ENCODE results near the gene TFDP1. TPM values are rescaled to one million over a fixed set of nuclear protein-coding genes. Genes with fewer than 3 reads are reported as not detected.
"Not testable (repeated sequence)": the region's sequence is repeated elsewhere in the genome, so short reads cannot be mapped to it uniquely, and the experiment has no call there.

TFDP1 gene
- total RNA-seq, 1 donor from 2014 or later: 82.2 TPM

DNA sequence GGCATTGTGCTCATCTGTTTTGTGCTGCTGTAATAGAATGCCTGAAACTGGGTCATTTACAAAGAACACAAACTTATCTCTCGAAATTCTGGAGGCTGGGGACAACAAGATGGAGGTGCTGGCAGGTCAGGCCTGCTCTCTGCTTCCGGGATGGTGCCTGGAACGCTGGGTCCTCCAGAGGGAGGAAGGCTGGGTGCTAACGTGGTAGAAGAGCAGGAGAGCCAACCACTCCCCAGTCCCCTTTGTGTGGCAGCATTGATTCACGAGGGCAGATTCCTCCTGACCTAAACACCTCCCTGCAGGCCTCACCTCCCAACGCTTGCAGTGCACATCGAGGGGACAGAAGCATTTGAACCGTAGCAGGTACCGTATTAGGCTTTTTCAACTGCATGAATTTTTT lies 34.1 kb upstream of the TFDP1 start:
- ATAC-seq: no peak

DNA sequence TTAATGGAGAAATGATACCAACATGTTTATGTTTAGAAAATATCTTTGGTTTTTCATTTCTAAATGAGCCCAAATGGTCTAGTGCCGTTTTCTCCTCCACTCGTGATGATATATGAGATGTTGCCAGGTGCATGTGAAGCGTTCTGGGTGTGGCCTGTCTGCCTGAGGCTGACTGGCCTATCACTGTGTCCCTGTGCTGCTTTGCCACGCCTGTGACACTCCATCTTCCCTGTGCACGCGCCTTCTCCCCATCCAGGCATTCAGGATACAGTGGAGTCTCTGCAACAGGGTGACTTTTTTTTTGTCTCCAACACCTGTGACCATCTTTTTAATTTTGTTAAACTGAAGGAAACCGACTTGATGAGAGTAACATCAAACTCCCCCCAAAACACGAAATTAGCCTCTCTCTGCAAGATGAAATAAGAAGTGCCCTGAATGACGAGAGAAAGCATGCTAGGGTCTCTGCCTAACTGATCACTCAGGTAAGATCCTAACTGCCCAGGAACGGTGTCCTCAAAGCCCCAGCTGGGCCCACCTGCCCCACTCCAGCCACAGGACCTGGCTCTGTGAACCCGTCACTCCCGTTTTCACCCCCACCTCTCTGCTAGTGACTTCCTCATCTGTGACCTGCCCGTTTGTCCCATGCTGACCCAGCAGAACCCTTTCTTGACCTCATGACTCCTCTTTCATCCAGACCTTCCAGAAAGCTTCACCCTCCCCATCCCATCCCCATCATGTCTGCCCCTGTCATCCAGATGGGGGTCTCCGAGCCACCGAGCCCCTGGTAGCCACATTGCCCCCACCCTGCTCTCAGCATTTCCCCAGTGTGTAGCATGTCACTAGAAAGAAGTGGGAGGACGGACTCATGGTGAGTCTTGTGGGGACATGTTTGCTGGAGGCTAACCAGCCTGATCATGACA lies 33.2 kb upstream of the TFDP1 start:
- ATAC-seq: no peak

DNA sequence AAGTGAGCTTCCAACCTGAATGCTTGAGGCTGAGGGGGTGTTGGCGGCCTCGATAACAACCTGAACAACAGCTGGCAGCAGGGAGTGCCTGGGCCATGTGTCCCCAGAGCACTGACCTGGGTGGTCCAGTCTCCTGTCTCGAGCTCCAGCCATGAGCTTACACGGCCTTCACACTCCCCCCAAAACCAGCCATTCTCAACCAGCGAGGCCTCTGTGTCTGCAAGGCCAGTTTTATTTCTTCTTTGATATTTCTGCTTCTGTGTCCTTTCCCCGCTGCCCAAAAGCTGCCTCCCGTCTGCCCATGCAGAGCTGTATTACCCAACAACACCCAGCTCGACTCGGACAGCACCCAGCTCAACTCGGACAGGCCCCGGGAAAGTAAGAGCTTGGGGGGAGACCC lies 32.5 kb upstream of the TFDP1 start:
- ATAC-seq: no peak

DNA sequence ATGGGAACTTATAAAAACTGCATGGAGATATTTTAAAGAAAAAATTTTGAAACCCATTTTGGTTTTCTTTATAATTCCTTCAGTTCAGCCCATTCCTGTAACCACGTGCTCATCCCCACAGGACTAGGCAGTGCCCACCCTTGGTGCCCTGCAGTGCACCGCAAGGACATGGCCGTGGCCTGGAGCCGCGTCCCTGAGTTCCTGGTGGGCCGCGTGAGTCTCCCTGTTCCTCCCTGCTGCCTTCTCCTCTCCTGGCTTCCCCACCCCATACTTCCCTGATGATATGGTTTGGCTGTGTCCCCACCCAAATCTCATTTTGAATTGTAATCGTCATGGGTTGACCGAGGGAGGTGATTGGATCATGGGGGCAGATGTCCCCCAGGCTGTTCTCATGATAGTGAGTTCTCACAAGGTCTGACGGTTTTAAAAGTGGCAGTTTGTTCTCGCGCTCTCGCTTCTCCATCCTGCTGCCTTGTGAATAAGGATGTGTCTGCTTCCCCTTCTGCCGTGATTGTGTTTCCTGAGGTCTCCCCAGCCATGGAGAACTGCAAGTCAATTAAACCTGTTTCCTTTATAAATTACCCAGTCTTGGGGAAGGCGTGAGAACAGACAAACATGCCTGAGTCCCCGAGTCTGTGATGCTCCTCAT lies 31.6 kb upstream of the TFDP1 start:
- ATAC-seq: no peak

DNA sequence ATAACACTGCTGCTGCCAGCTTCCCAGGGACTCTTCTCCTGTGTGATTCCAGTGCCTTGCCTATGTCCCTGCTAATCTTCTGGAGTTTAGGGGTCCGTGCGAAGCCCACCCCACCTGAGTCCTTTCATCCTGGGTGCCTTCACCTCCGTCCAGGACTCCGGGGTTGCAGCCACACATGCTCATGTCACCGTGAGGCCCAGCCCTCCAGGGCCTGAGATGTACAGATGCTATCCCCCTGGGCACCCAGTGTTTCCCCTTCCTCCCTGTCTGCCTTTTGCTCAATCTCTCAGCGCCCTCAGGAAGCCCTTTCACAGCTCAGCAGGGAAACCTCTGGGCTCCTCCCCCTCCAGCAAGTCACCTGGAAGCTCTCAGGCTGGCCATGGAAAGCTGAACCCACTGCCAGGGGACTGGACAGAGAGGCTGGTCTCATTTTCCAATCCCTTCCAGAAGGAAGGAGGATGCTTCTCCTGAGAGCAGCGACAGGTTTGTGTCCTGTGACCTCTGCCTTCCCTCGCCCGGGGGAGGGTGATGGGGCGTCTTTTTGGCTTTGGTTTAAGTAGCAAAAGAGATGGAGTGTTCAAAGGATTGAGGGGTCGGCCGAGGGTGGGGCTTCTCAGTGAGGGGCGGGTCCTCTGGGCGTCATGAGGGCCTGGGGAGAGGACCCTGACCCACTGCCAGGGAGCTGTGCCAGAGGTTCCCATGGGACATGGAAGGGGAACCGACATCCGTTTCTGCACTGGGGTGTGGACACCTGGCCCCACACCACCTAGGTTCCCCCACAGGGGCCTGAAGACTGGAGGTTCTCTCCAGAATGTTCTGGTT lies 30.8 kb upstream of the TFDP1 start:
- ATAC-seq: no peak

DNA sequence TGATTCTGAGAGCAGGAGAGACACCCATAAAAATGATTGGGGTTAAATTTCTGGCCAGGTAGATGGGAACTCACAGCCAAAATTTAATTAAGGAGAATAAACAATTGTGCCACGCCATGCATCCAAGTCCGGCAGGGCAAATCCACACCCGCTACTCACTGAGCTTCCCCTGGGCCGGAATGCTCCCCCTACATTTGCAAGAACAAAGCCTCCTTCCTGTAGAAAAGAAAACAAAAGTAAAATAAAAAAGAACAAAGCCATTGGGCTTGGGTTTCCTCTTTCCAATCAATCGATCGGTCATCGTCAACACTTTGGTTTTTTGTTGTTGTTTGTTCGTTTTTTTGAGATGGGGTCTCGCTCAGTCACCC lies 30.2 kb upstream of the TFDP1 start:
- no peak for ATAC-seq

DNA sequence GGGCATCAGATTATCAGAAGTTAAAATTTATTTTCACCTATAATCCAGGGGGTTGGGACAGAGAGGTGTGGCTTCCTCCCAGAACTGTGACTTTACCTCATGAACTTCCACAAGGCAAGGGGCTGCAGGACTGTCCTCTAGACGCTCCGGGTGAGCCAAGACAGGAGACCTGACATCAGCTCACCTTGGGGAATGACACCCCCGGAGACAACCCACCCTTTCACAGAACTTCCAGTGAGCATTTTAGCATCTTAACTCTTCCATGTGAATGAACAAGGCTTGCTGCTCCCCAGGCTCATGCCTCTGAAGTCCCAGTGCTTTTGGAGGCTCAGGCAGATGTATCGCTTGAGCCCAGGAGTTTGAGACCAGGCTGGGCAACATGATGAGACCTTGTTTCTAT lies 29.4 kb upstream of the TFDP1 start:
- ATAC-seq: no peak

DNA sequence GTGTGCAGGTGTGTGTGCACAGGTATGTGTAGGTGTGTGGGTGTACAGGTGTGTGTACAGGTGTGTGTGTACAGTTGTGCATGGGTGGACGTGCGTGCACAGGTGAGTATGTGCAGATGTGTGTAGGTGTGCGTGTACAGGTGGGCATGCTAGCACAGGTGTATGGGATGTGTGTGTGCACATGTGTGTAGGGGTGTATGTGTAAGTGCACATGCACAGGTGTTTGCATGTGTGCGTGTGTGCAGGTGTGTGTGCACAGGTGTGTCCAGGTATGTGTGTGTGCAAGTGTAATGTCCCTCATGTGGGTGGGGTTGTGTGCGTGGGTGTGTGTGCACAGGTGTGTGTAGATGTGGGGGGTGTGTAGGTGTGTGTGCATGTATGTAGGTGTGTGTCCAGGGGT lies 27.5 kb upstream of the TFDP1 start:
- ATAC-seq: peak; percentile 5

DNA sequence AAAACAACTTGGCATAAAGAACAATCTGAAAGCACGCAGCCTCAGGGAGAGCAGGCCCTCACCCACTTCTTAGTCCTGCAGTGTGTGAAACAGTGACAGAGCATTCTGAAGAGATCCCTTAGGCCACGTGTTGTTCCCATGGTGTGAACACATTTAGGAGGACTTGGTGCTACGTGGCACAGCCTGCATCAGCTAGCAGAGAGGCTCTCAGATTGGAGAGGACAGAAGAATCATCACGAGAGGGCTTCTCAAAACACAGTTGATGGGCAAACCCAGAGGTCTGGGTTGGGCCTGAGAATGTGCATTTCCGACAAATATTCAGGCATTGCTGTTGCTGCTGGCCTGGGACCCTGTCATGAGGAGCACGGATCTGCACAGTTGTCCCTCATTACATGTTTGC lies 26.1 kb upstream of the TFDP1 start:
- ATAC-seq: no peak

DNA sequence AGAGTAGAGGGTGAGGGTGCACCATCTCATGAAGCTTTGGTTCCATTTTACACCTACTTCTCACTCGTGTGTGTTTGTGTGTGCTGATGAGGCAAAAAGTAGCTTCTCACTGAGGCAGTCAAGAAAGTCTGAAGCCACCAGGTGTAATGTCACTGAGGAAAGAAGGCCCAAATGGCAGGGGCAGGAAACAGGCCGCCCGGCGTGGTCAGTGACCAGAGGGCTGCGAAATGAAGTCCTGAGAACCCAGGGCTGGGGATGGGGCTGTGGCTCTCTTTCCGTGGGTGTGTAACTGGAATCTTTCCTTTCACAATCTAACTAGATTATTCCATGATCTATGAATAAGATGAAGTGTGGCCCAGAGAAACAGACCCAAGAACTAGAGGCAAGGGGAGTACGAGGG lies 25.5 kb upstream of the TFDP1 start:
- ATAC-seq: no peak

DNA sequence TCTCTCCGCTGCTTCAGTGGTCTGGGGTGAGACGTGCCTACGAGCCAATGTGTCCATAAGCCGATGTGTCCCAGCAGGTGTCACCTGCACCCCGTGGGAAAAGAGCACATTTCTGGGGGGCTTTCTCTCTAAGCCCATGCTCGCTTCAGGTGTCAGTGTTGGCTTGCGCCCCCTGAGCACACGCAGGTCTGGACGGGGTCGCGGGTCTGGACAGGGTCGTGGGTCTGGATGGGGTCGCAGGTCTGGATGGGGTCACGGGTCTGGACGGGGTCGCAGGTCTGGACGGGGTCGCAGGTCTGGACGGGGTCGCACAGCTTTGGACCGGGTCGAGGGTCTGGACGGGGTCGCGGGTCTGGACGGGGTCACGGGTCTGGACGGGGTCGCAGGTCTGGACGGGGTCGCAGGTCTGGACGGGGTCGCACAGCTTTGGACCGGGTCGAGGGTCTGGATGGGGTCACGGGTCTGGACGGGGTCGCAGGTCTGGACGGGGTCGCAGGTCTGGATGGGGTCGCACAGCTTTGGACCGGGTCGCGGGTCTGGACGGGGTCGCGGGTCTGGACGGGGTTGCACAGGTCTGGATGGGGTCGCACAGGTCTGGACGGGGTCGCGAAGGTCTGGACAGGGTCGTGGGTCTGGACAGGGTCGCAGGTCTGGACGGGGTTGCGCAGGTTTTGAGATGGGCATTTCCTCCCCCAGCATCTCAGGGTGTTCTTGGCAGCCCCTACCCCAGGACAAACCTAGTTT lies 24.5 kb upstream of the TFDP1 start:
- ATAC-seq: no peak

DNA sequence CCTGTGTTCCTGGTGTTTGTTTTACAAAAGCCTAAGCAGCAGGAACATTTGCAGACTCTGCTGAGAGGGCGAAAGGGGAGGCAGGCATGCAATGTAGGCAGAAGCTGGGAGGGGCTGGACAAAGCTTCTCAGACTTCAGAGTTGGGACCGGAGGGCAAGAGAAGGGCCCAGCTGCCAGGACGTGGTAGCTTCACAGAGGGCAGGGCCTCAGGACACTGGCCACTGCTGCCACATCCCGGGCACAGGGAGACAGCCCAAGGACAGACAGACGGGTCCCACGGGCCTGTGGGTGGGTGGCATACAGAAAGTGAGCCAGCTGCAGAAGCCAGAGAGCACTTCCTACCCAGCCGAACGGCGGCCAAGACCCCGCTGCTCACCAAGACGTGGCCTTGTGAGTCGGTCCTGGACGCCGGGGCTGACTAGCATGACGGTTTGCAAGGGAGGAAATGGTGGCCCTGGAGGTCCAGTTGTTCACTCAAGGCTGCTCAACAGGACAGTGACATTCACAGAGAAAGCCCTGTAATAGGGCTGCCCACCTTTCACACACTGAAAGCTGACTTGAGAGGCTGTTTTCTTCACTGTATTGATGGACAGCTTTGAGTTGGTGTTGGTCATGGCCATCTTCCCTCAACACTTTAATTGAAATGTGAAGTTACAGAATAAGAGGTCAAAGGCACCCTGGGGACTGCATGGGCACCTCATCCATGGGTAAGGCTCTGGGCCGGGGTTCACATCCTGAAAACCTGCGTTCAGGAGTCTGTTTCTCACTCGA lies 23.7 kb upstream of the TFDP1 start:
- no peak for ATAC-seq

DNA sequence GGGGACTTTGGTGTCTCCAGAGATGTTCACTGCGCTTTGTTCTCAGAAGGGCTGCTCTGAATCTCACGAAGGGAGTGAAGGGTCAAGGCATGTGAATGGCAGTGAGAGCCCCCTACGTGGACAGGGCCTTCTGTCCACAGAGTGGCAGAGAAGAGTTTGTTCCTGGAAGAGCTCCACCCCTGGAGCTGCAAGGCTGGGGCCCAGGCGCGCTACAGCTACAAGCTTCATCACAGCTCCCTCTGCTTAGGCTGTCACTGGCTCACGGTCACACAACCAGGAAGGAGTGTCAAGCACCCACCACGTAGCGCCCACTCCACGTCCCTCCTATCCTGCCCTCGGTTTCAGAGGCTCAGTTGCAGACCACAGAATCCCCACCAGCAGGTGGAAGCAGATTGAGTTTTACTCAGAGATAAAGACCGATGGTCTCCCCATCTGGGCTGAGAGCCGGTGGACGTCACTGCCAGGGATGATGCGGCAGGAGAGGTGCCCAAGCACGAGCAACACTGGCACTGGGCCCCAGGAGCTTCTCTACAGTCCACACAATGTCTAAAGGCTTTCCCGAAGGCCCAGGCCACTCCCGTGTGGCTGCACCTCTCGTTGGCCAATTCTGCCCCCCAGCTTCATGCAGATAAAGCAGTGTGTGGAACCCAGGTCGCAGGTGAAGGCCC lies 23.0 kb upstream of the TFDP1 start:
- no peak for ATAC-seq

DNA sequence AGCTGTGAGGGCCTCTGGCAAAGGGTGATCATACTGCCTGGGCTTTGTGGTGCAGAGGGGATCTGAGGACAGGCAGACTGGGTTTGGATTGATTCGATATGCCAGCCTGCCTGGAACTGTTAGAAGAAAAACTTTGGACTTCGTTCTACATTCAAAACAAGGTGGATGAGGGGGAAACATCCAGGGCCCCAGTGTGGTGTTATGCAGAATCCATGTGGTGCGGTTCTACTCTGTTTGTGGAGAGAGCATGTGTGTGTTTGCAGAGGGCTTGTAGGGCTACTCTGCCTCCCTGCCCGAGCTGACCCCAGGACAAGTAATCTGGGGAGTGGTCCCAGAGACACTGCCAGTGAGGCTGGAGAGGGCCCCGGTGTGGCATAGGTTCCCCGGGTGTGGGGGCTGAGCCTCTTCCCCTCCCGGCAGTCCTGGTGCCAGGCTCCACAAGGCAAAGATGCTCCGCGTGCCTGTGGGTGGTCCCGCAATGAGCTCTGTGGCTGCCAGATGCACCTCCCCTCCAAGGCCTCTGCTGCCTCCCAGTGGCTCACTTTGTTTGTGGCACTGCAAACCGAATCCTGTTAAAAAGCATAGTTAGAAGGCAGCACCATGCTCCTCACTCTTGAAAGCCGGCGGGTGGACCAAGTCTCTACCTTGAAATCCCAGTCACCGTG lies 22.3 kb upstream of the TFDP1 start:
- peak; percentile 42 for ATAC-seq

DNA sequence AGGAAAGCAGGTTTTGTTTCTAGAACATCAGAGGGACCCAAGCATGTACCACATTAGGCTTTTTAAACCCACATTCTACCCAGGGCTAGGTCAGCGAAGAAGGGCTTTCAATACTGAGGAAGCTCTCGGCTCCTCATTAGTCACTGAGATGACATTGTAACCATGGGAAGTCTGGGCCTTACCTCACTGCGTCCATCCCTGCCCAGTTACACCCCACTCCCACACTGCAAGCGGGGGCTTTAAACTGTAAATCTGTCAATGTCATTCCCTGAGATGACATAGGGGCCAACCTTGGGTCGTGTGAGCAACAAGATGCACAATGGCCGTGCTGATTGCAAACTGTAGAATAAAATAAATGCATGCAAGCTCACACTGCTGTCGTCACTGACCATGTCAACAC lies 21.7 kb upstream of the TFDP1 start:
- no peak for ATAC-seq

DNA sequence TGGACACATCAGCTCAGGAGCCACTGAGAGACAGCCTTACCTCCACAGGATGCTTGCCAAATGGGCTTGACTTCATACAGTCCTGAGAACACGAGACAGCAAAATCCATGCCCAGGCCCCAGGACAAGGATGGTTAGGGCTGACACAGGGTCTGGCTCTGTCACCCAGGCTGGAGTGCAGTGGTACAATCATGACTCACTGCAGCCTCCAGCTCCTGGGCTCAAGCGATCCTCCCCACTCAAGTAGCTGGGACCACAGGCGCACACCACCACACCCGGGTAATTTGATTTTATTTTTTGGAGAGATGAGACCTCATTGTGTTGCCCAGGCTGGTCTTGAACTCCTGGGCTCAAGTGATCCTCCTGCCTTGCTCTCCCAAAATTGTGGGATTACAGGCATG lies 21.0 kb upstream of the TFDP1 start:
- not testable (repeated sequence) for ATAC-seq

DNA sequence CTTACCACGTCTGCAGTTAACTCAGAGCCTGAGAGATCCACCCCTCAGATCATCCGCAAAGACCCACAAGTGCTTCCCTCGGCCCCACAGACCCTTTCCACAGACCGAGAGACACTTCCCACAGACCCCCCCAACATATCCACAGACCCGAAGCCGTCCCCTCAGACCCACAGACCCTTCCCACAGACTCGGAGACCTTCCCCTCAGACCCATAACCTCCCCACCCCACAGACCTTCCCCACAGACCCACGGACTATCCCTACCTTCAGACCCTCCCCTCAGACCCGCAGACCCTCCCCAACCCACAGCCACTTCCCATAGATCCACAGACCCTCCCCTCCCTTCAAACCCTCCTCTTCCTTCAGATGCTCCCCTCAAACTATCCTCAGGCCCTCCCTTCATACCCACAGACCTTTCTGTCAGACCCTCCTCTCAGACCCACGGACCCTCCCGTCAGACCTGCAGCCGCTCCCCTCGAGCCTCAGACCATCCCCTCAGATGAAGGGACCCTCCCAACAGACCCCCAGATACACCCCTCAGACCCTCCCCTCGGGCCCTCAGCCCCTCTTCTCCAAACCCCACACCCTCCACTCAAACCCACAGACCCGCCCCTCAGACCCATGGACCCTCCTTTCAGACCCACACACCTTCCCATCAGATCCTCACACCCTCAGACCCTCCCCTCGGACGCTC lies 20.1 kb upstream of the TFDP1 start:
- ATAC-seq: no peak

DNA sequence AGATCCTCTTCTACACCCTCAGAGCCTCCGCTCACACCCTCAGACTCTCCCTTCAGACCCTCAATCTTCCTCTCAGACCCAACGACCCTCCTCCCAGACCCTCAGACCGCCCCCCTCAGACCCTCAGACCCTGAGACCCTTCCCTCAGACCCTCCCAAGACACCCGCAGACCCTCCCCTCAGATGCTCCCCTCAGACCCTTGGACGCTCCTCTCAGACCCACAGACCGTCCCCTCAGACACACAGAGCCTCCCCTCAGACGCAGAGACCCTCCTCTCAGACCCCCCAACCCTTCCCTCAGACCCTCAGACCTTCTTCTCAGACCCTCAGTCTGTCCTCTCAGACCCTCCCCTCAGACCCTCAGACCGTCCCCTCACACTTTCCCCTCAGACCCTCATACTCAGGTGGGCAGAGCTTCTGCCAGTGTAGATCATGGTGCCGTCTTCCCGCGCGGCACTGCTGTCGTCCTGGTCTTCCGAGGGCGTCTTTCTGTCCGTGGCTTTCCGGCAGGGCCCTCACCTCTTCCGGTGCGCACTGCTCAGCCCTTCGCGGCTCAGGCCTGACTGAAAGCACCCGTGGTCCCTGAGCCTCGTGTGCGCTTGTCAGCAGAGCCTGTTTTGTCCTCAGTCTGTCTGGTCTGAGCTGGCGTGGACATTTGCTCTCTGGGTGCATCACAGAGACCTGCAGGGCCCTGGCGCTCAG lies 18.9 kb upstream of the TFDP1 start:
- ATAC-seq: no peak

DNA sequence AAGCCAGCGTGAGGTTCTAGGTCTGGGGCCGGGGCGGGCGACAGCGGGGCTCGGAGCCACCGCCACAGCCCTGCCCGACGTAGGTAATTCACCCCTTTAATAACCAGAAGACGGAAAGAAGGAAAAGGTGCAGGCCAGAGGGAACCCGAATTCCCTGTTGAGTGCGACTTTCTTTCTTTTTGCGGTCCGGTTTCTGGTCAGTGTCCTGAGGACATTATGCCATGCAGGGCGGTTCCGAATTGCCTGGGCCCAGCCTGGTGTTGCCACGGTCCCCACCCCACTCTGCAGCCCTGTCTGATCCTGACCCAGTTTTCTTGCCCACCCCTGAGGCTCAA lies 18.4 kb upstream of the TFDP1 start:
- no peak for ATAC-seq

DNA sequence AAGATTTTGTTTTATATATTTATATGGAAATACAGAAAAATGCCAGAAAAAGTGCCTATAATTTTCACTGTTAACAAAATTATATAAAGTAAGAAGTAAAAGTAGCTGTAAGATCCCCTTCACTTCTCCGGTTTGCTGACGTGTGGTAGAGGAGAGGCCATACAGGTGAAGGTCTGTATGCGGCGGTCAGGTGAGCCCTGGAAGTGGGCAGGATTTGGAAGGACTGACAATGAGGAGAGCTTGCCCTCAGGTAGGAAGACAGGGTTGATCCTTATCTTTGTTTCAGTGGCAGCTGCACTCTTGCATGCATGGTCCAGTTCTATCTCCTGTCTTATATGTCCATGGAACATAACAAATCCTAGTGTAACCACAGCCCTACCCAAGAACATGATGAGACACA lies 16.9 kb upstream of the TFDP1 start:
- ATAC-seq: no peak
